ENCODE results near the gene RPS3. TPM values are rescaled to one million over a fixed set of nuclear protein-coding genes. Genes with fewer than 3 reads are reported as not detected.

RPS3 gene
- total and polyA plus RNA-seq, 2 of the 13 experiments (the other 11 are each of a cell fraction or from before 2014, with no cell fraction given) = 2,143 to 3,616 TPM

- TF ChIP-seq ARID4A (CRISPR knock-in tag; IDR thresholded peaks at IDR 0.05; ENCODE audit: borderline replicate concordance) = peak; percentile 27; the same call in 1 of the 2 replicates
- no peak for TF ChIP-seq ZGPAT (CRISPR knock-in tag; IDR thresholded peaks at IDR 0.05)
- 0 out of 2 replicates have a peak, but pooled peaks have one; percentile 20 for TF ChIP-seq HOXA3 (CRISPR knock-in tag; IDR thresholded peaks at IDR 0.05)
- peak; percentile 77 for TF ChIP-seq HNRNPLL (IDR thresholded peaks at IDR 0.05; ENCODE audit: low read depth, low read length, poor library complexity, severe bottlenecking)
- TF ChIP-seq SIN3A (IDR thresholded peaks at IDR 0.05; ENCODE audit: borderline replicate concordance, low read depth, low read length) = peak; percentile 30; the same call in 1 of the 2 replicates
- TF ChIP-seq SP5 (CRISPR knock-in tag; IDR thresholded peaks at IDR 0.05; ENCODE audit: borderline replicate concordance, low read depth) = peak; percentile 15; the same call in 1 of the 2 replicates
- TF ChIP-seq STAT5B (CRISPR knock-in tag; IDR thresholded peaks at IDR 0.05) = no peak
- TF ChIP-seq ZNF432 (CRISPR knock-in tag; IDR thresholded peaks at IDR 0.05; ENCODE audit: borderline replicate concordance) = no peak
- peak; percentile 31; the same call in 1 of the 2 replicates for TF ChIP-seq ZNF768 (CRISPR knock-in tag; IDR thresholded peaks at IDR 0.05)
- peak; percentile 53; the same call in 1 of the 2 replicates for TF ChIP-seq ATF2 (CRISPR knock-in tag; IDR thresholded peaks at IDR 0.05)
- TF ChIP-seq KMT2B (CRISPR knock-in tag; IDR thresholded peaks at IDR 0.05) = no peak
- TF ChIP-seq ZNF780A (CRISPR knock-in tag; IDR thresholded peaks at IDR 0.05) = no peak
- peak; percentile 70 for TF ChIP-seq SP2 (CRISPR knock-in tag; IDR thresholded peaks at IDR 0.05)
- peak; percentile 12; the same call in 1 of the 2 replicates for TF ChIP-seq SALL1 (CRISPR knock-in tag; IDR thresholded peaks at IDR 0.05)
- TF ChIP-seq NFYB (CRISPR knock-in tag; IDR thresholded peaks at IDR 0.05) = peak; percentile 81
- TF ChIP-seq ZNF687 (CRISPR knock-in tag; IDR thresholded peaks at IDR 0.05) = peak; percentile 60
- peak; percentile 6 for TF ChIP-seq TEAD3 (CRISPR knock-in tag; optimal IDR thresholded peaks at IDR 0.05; ENCODE audit: borderline replicate concordance)
- peak; percentile 25; the same call in 1 of the 2 replicates for TF ChIP-seq CREB1 (IDR thresholded peaks at IDR 0.05)
- TF ChIP-seq CREB1 (CRISPR knock-in tag; IDR thresholded peaks at IDR 0.05) = peak; percentile 68
- peak; percentile 70 for TF ChIP-seq SAP130 (CRISPR knock-in tag; IDR thresholded peaks at IDR 0.05; ENCODE audit: low read depth)
- no peak for TF ChIP-seq YEATS2 (CRISPR knock-in tag; IDR thresholded peaks at IDR 0.05; ENCODE audit: borderline replicate concordance)
These were observed 29.0 kb downstream of the RPS3 start (continued) for GRCh38 chr11:75428281-75428724.

All from HepG2 (cell line).